ENCODE data around the gene ARID2.

ARID2 gene

GRCh38 chr12:45878630-45879255 is 149.2 kb downstream of the ARID2 start:
- DNase-seq, result no peak

GRCh38 chr12:45879363-45879895 is 149.9 kb downstream of the ARID2 start:
- no peak for DNase-seq

- DNase-seq, result no peak
Measured at GRCh38 chr12:45880533-45880932, 151.0 kb downstream of the ARID2 start.

GRCh38 chr12:45883187-45883586 is 153.7 kb downstream of the ARID2 start:
- no peak for DNase-seq

GRCh38 chr12:45886685-45887084 is 157.2 kb downstream of the ARID2 start:
- no peak for DNase-seq

GRCh38 chr12:45887544-45887943 is 158.0 kb downstream of the ARID2 start:
- DNase-seq, result no peak

- DNase-seq, result no peak
Measured at GRCh38 chr12:45890276-45890675, 160.8 kb downstream of the ARID2 start.

GRCh38 chr12:45893240-45893639 is 163.7 kb downstream of the ARID2 start:
- no peak for DNase-seq

- no peak for DNase-seq
Measured at GRCh38 chr12:45895961-45896360, 166.5 kb downstream of the ARID2 start.

- no peak for DNase-seq
Measured at GRCh38 chr12:45898094-45898493, 168.6 kb downstream of the ARID2 start.

- DNase-seq, result peak in 2 of 3 donors; percentile 2 to 15
Measured at GRCh38 chr12:45907955-45908354, 178.4 kb downstream of the ARID2 start.

GRCh38 chr12:45909041-45909713 is 179.7 kb downstream of the ARID2 start:
- DNase-seq, result no peak

- no peak for DNase-seq
Measured at GRCh38 chr12:45912774-45913173, 183.3 kb downstream of the ARID2 start.

GRCh38 chr12:45913631-45914030 is 184.1 kb downstream of the ARID2 start:
- no peak for DNase-seq

GRCh38 chr12:45914090-45914489 is 184.6 kb downstream of the ARID2 start:
- peak; percentile 10 to 36 (median 27) for DNase-seq

GRCh38 chr12:45915405-45915804 is 185.9 kb downstream of the ARID2 start:
- DNase-seq, result no peak

- no peak for DNase-seq
Measured at GRCh38 chr12:45918818-45919217, 189.3 kb downstream of the ARID2 start.

GRCh38 chr12:45928309-45928708 is 198.8 kb downstream of the ARID2 start:
- no peak for DNase-seq

GRCh38 chr12:45930369-45930768 is 200.9 kb downstream of the ARID2 start:
- no peak for DNase-seq

GRCh38 chr12:45933504-45933903 is 204.0 kb downstream of the ARID2 start:
- DNase-seq, result no peak

GRCh38 chr12:45934956-45935355 is 205.4 kb downstream of the ARID2 start:
- DNase-seq, result no peak

GRCh38 chr12:45938566-45938965 is 209.1 kb downstream of the ARID2 start:
- no peak for DNase-seq

- no peak for DNase-seq
Measured at GRCh38 chr12:45939759-45940158, 210.3 kb downstream of the ARID2 start.

GRCh38 chr12:45944771-45945170 is 215.3 kb downstream of the ARID2 start:
- no peak for DNase-seq

- no peak for DNase-seq
Measured at GRCh38 chr12:45946435-45946834, 216.9 kb downstream of the ARID2 start.

Data from suppressor macrophage treated with lipopolysaccharide for 1 hour (primary cell).